ENCODE results near the gene RASAL3.
A peak's percentile ranks its signal among the peaks of the same experiment; 100 is the strongest.

Gene RASAL3

DNA sequence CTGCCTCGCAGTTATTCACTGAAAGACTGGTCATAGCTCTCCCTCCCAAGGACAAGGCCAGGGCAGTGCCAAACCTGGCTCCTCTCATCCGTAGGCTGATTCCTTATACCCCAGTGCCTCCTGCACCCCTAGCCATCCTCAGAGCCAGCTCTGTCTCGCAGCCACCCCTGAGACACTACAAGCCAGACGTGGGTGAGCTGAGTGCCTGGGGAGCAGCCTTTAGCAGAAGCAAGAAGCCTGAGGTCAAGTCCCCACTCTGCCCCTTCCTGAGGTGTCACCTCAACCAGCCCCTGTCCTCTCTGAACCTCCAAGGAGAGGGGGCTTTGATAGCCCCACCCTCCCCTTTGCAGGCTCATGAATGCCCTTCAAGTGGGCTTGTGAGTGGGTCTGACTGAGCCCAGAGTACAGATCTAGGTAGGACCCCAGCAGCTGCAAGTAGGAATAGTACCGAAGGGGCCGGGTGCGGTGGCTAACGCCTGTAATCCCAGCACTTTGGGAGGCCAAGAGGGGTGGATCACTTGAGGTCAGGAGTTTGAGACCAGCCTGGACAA is 30.8 kb downstream of the RASAL3 start:
- ATAC-seq, result no peak
- TF ChIP-seq CSDC2 (CRISPR knock-in tag; IDR thresholded peaks at IDR 0.05), result no peak
- no peak for TF ChIP-seq SNAI2 (CRISPR knock-in tag; IDR thresholded peaks at IDR 0.05)
- TF ChIP-seq ZFP30 (CRISPR knock-in tag; IDR thresholded peaks at IDR 0.05), result no peak
- TF ChIP-seq ESRRG (CRISPR knock-in tag; IDR thresholded peaks at IDR 0.05), result no peak
- no peak for TF ChIP-seq TOX (CRISPR knock-in tag; IDR thresholded peaks at IDR 0.05; ENCODE audit: borderline replicate concordance)
- TF ChIP-seq, protein P1, sequence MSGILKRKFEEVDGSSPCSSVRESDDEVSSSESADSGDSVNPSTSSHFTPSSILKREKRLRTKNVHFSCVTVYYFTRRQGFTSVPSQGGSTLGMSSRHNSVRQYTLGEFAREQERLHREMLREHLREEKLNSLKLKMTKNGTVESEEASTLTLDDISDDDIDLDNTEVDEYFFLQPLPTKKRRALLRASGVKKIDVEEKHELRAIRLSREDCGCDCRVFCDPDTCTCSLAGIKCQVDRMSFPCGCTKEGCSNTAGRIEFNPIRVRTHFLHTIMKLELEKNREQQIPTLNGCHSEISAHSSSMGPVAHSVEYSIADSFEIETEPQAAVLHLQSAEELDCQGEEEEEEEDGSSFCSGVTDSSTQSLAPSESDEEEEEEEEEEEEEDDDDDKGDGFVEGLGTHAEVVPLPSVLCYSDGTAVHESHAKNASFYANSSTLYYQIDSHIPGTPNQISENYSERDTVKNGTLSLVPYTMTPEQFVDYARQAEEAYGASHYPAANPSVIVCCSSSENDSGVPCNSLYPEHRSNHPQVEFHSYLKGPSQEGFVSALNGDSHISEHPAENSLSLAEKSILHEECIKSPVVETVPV (CRISPR knock-in tag; IDR thresholded peaks at IDR 0.05), result no peak
- TF ChIP-seq, protein P2, sequence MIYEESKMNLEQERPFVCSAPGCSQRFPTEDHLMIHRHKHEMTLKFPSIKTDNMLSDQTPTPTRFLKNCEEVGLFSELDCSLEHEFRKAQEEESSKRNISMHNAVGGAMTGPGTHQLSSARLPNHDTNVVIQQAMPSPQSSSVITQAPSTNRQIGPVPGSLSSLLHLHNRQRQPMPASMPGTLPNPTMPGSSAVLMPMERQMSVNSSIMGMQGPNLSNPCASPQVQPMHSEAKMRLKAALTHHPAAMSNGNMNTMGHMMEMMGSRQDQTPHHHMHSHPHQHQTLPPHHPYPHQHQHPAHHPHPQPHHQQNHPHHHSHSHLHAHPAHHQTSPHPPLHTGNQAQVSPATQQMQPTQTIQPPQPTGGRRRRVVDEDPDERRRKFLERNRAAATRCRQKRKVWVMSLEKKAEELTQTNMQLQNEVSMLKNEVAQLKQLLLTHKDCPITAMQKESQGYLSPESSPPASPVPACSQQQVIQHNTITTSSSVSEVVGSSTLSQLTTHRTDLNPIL (CRISPR knock-in tag; IDR thresholded peaks at IDR 0.05; ENCODE audit: low read depth), result no peak
- no peak for TF ChIP-seq OSR1 (CRISPR knock-in tag; IDR thresholded peaks at IDR 0.05)
- TF ChIP-seq ZNF8 (CRISPR knock-in tag; IDR thresholded peaks at IDR 0.05), result no peak
- TF ChIP-seq GLIS3 (CRISPR knock-in tag; IDR thresholded peaks at IDR 0.05), result no peak
- TF ChIP-seq ZNF70 (CRISPR knock-in tag; IDR thresholded peaks at IDR 0.05), result no peak
- no peak for TF ChIP-seq ZC3H10 (CRISPR knock-in tag; IDR thresholded peaks at IDR 0.05)
- no peak for TF ChIP-seq ZFP3 (CRISPR knock-in tag; IDR thresholded peaks at IDR 0.05)

DNA sequence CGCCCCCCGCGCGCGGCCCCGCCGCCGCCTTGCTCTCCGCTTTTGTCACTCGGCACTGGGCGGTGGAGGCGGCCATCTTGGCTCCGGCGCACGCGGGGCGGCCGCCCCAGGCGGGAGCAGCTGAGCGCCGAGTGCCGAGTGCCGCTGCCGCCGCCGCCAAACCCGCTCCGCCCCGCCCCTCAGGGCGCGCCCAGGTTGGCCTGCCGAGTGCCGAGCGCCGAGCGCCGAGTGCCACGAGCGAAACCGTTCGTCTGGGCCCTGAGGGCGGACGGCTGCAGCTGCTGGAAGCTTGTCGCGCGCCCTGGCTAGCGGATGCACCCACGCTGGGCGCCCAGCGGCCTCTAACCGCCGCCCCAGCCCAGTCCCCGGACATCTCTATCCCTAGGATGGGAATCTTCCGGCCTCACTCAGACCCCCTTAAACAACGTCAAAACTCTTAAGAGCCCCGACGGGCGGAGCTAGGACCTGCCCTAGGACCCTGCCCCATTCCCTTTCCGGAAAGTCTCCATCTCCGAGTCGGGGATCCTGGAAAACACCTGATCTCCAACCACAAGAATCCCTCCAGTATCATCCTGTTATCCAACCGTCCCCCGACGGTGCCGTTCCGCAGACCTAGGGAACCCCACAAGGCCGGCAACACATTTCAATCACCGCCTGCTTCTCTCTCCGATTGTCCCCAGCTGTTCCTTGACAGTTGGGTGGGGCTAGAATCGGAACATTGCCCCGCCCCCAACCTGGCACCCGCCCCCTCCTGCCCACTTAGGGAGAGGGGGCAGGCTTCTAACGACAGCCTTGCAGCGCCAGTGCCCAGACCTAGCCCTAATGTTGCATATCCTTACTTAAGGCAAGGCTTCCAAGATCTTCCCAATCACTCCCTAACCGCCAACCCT is 31.5 kb downstream of the RASAL3 start:
- ATAC-seq, result peak; percentile 85

DNA sequence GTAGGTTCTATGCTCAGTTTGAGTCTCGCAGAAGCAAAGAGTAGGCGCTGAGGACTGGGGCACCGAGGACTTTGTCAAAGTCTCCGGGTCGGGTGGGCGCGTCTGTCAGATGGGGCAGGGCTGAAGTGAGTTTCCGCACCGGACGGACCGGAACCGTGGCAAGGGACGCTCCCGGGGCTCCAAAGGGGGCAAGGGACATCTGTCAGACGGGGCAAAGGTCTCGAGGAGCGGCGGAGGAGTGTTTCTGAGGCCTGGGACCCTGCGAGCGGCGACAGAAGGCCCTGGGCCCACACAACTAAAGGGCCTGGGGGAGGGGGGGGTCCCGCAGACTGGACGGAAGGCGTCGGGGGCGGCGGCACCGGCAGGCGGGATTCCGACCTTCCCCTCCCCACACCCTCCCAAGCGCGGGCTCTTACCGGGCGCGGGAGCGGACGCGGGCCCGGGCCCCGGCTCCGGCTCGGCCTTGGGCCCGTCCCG is 32.3 kb downstream of the RASAL3 start:
- no peak for ATAC-seq
- no peak for TF ChIP-seq GLIS3 (CRISPR knock-in tag; IDR thresholded peaks at IDR 0.05)
- TF ChIP-seq ZC3H10 (CRISPR knock-in tag; IDR thresholded peaks at IDR 0.05), result no peak
- TF ChIP-seq, protein P1 (CRISPR knock-in tag; IDR thresholded peaks at IDR 0.05), result no peak
- no peak for TF ChIP-seq ZFP3 (CRISPR knock-in tag; IDR thresholded peaks at IDR 0.05)
- no peak for TF ChIP-seq ZNF8 (CRISPR knock-in tag; IDR thresholded peaks at IDR 0.05)
- no peak for TF ChIP-seq SNAI2 (CRISPR knock-in tag; IDR thresholded peaks at IDR 0.05)
- TF ChIP-seq, protein P2 (CRISPR knock-in tag; IDR thresholded peaks at IDR 0.05; ENCODE audit: low read depth), result no peak
- TF ChIP-seq ZNF565 (CRISPR knock-in tag; conservative IDR thresholded peaks at IDR 0.05; ENCODE audit: low read depth), result no peak
- no peak for TF ChIP-seq PPARA (CRISPR knock-in tag; IDR thresholded peaks at IDR 0.05; ENCODE audit: borderline replicate concordance)
- no peak for TF ChIP-seq TOX (CRISPR knock-in tag; IDR thresholded peaks at IDR 0.05; ENCODE audit: borderline replicate concordance)
- no peak for TF ChIP-seq RARB (CRISPR knock-in tag; IDR thresholded peaks at IDR 0.05)

More for the DNA sequence above, 31.5 kb downstream of the RASAL3 start:
- TF ChIP-seq ARNTL (CRISPR knock-in tag; IDR thresholded peaks at IDR 0.05; ENCODE audit: borderline replicate concordance, low read depth), result no peak
- TF ChIP-seq SNAI2 (CRISPR knock-in tag; IDR thresholded peaks at IDR 0.05), result no peak
- TF ChIP-seq ZFP3 (CRISPR knock-in tag; IDR thresholded peaks at IDR 0.05), result no peak
- TF ChIP-seq TOX (CRISPR knock-in tag; IDR thresholded peaks at IDR 0.05; ENCODE audit: borderline replicate concordance), result no peak

DNA sequence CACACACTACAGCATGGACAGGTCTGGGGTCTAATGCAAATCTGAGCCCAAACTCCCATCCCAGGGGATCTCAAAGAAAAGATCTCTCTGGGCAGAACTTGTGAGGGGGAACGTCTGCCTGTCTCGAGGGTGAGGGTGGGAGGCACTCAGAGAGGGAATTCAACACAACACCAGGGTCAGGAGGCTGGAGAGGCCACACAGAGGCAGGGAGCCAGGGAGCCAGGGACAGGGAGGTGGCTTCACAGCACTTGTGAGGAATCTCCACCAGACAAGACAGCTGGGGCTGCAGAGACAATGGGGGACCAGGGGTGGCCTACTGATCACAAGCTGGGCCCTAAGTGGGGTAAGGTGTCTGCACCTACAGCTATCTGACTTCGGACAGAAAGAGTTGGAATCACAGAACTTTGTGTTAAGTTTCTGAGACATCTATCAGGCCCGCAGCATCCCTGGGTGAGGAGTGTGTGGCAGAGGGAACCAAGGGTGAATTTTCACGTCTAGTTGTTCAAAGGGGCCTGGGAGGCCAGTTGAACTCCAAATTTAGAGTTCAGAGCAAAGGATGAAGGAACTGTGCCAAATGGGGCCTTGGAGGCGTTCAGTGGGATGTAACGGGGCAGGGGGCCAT is 32.8 kb downstream of the RASAL3 start:
- TF ChIP-seq ISL1 (CRISPR knock-in tag; IDR thresholded peaks at IDR 0.05) (no peak), ESRRG (CRISPR knock-in tag; IDR thresholded peaks at IDR 0.05) (no peak)
- TF ChIP-seq, protein P1 (CRISPR knock-in tag; IDR thresholded peaks at IDR 0.05), result no peak
- ATAC-seq, result no peak
